Mesodermal cell (in vitro differentiated cells): ENCODE results near the gene MEF2C.

ENCODE experiments used
- H3K27ac ChIP-seq: 2 replicates; pipeline ENCODE4 v1.7.0; 2013; ENCODE audit warnings: mild to moderate bottlenecking, low read depth, low read length, moderate library complexity; ENCODE audit not compliant: severe bottlenecking
- H3K36me3 ChIP-seq: 2 replicates; pipeline ENCODE4 v1.7.1; 2013; ENCODE audit warnings: mild to moderate bottlenecking, low read length, moderate library complexity; ENCODE audit not compliant: control insufficient read depth, insufficient read depth
- H3K4me1 ChIP-seq: one replicate; pipeline ENCODE4 v1.7.1; 2013; ENCODE audit warnings: mild to moderate bottlenecking, low read length; ENCODE audit not compliant: insufficient read depth, control insufficient read depth, poor library complexity, severe bottlenecking
- H3K4me3 ChIP-seq: 2 replicates; pipeline ENCODE4 v1.7.0; 2013; ENCODE audit warnings: low read length, control low read depth, mild to moderate bottlenecking; ENCODE audit not compliant: insufficient read depth, poor library complexity, severe bottlenecking; ENCODE audit errors: extremely low read depth
- H3K9me3 ChIP-seq: 2 replicates; pipeline ENCODE4 v1.7.1; 2013; ENCODE audit warnings: mild to moderate bottlenecking, low read length, moderate library complexity; ENCODE audit not compliant: control insufficient read depth
- WGBS, 2 experiments: methylation state at CpG; one replicate each; pipeline ENCODE4 v1.1.5; 2013; ENCODE audit warnings: missing lambda C conversion rate in 2 of 2; ENCODE audit not compliant: insufficient coverage in 2 of 2; 5-methylcytosine and 5-hydroxymethylcytosine counted together

MEF2C gene

GRCh38 chr5:88888291-88888690 lies 5.3 kb upstream of the MEF2C start:
- no peaks in the 10 kb centered on the region for H3K36me3 ChIP-seq
- no peak overlapping the region for H3K27ac ChIP-seq
- no peaks in the 10 kb centered on the region for H3K4me1 ChIP-seq
- no peaks in the 10 kb centered on the region for H3K9me3 ChIP-seq
- H3K4me3 ChIP-seq: no peak overlapping the region

GRCh38 chr5:88887342-88887741 lies 4.4 kb upstream of the MEF2C start:
- no CpG with 5 or more reads among the region's 2 CpGs for WGBS, 2 experiments
- Histone ChIP-seq H3K4me3 (no peak overlapping the region), H3K4me1 (no peaks in the 10 kb centered on the region), H3K36me3 (no peaks in the 10 kb centered on the region), H3K9me3 (no peaks in the 10 kb centered on the region), H3K27ac (no peak overlapping the region)

GRCh38 chr5:88886746-88887341 lies 3.9 kb upstream of the MEF2C start:
- H3K4me3 ChIP-seq: no peak overlapping the region
- H3K4me1 ChIP-seq: no peaks in the 10 kb centered on the region
- WGBS, 2 experiments: 100% methylated on average over 1 of the region's 4 CpGs; no CpG with 5 or more reads in 1 of the 2 experiments
- H3K27ac ChIP-seq: no peak overlapping the region
- H3K9me3 ChIP-seq: no peaks in the 10 kb centered on the region
- H3K36me3 ChIP-seq: no peaks in the 10 kb centered on the region

- no peak overlapping the region for H3K27ac ChIP-seq
- H3K4me1 ChIP-seq: no peaks in the 10 kb centered on the region
- no peaks in the 10 kb centered on the region for H3K36me3 ChIP-seq
- H3K4me3 ChIP-seq: no peak overlapping the region
- no peaks in the 10 kb centered on the region for H3K9me3 ChIP-seq
- no CpG with 5 or more reads among the region's 1 CpG for WGBS, 2 experiments
Measured at GRCh38 chr5:88886252-88886651, 3.3 kb upstream of the MEF2C start.

GRCh38 chr5:88885002-88885401 lies 2.0 kb upstream of the MEF2C start:
- H3K4me3 ChIP-seq: no peak overlapping the region
- H3K9me3 ChIP-seq: no peaks in the 10 kb centered on the region
- no CpG with 5 or more reads among the region's 1 CpG for WGBS, 2 experiments
- H3K36me3 ChIP-seq: no peaks in the 10 kb centered on the region
- H3K4me1 ChIP-seq: no peaks in the 10 kb centered on the region
- H3K27ac ChIP-seq: no peak overlapping the region

GRCh38 chr5:88884608-88884877 lies 1.6 kb upstream of the MEF2C start:
- H3K4me1 ChIP-seq: no peaks in the 10 kb centered on the region
- no CpG with 5 or more reads among the region's 2 CpGs for WGBS, 2 experiments
- H3K9me3 ChIP-seq: no peaks in the 10 kb centered on the region
- no peaks in the 10 kb centered on the region for H3K36me3 ChIP-seq
- H3K4me3 ChIP-seq: peak overlapping the region; percentile 55
- peak overlapping the region; percentile 73 for H3K27ac ChIP-seq

GRCh38 chr5:88883836-88884607 lies 1.0 kb upstream of the MEF2C start:
- no peaks in the 10 kb centered on the region for H3K4me1 ChIP-seq
- no peaks in the 10 kb centered on the region for H3K36me3 ChIP-seq
- no peaks in the 10 kb centered on the region for H3K9me3 ChIP-seq
- H3K4me3 ChIP-seq: peak overlapping the region; percentile 55
- peak overlapping the region; percentile 73 for H3K27ac ChIP-seq
- WGBS, 2 experiments: 0% methylated on average over 35 to 36 of the region's 46 CpGs

GRCh38 chr5:88882276-88883038 lies 527 bp downstream of the MEF2C start:
- Histone ChIP-seq H3K27ac (peak overlapping the region; percentile 73), H3K9me3 (no peaks in the 10 kb centered on the region), H3K4me1 (no peaks in the 10 kb centered on the region), H3K4me3 (peak overlapping the region; percentile 55), H3K36me3 (no peaks in the 10 kb centered on the region)
- WGBS, 2 experiments: 21 to 34% methylated on average over 4 to 8 of the region's 15 CpGs

- Histone ChIP-seq H3K4me3 (peak overlapping the region; percentile 55), H3K9me3 (no peaks in the 10 kb centered on the region), H3K27ac (no peak overlapping the region), H3K36me3 (no peaks in the 10 kb centered on the region), H3K4me1 (peaks cover 4% of the 10 kb centered on the region)
- WGBS, 2 experiments: 52 to 83% methylated on average over 2 to 4 of the region's 5 CpGs
Measured at GRCh38 chr5:88881571-88881971, 1.4 kb downstream of the MEF2C start.

- Histone ChIP-seq H3K4me1 (peaks cover 5% of the 10 kb centered on the region), H3K36me3 (no peaks in the 10 kb centered on the region), H3K4me3 (peak overlapping the region; percentile 55), H3K27ac (no peak overlapping the region), H3K9me3 (no peaks in the 10 kb centered on the region)
- no CpG with 5 or more reads among the region's 1 CpG for WGBS, 2 experiments
Measured at GRCh38 chr5:88880201-88880600, 2.8 kb downstream of the MEF2C start.

GRCh38 chr5:88879724-88880123 lies 3.3 kb downstream of the MEF2C start:
- 71 to 100% methylated on average over 1 to 2 of the region's 5 CpGs for WGBS, 2 experiments
- Histone ChIP-seq H3K4me3 (peak overlapping the region; percentile 55), H3K36me3 (no peaks in the 10 kb centered on the region), H3K4me1 (peaks cover 5% of the 10 kb centered on the region), H3K9me3 (no peaks in the 10 kb centered on the region), H3K27ac (no peak overlapping the region)
